Endothelial cell of umbilical vein (primary cell): ENCODE measurements around the gene FAM168A. TPM values are rescaled to one million over a fixed set of nuclear protein-coding genes. Genes with fewer than 3 reads are reported as not detected.

Experiments used
- BruUV-seq: library from RNA; stranded (reverse); fragments of 400-500 nt; replicated peaks from 2 replicates; lab custom pipeline; 2021; lab: Mats Ljungman, UMichigan
- CTCF ChIA-PET: fragments of 300-600, 350-600 bp; sonication (Branson Sonifier 250); formaldehyde crosslinking; loops from one replicate; lab custom pipeline; 2021; ENCODE audit warnings: antibody characterized with exemption, inconsistent platforms; lab: Charles Lee
- POLR2A ChIA-PET: fragments of 300-600, 350-600 bp; sonication (Branson Sonifier 250); formaldehyde crosslinking; loops from one replicate; lab custom pipeline; 2021; ENCODE audit warnings: antibody characterized with exemption, inconsistent platforms; lab: Charles Lee
- DNase-seq: peaks from one replicate; pipeline ENCODE4 v3.0.0-alpha.2; 2011; ENCODE audit warnings: low read depth, low spot score
- FAIRE-seq: peaks from 2 replicates; lab custom pipeline; 2011; peaks lifted over from hg19 to GRCh38; lab: Jason Lieb, UNC
- H2AFZ ChIP-seq: 2 replicates; pipeline ENCODE4 v1.6.0; 2012; ENCODE audit warnings: low read depth, low read length, control low read depth, inconsistent platforms
- H3K27ac ChIP-seq: 2 replicates; pipeline ENCODE4 v1.5.1; 2011; ENCODE audit warnings: low read depth, mild to moderate bottlenecking, control low read depth, low read length, moderate library complexity; ENCODE audit not compliant: insufficient read depth
- H3K27me3 ChIP-seq, 2 experiments: 2 replicates each; pipeline versions ENCODE4 v1.6.0 to v1.6.1; 2011; ENCODE audit warnings: low read length in 2 of 2, mixed read lengths in 1 of 2; ENCODE audit not compliant: control insufficient read depth in 2 of 2, insufficient read depth in 2 of 2
- H3K36me3 ChIP-seq, 2 experiments: 2 replicates in 1 of 2; 3 replicates in 1 of 2; pipeline ENCODE4 v1.5.1; 2011; ENCODE audit warnings: low read length in 2 of 2, mild to moderate bottlenecking in 1 of 2, moderate library complexity in 1 of 2; ENCODE audit not compliant: control insufficient read depth in 2 of 2, insufficient read depth in 2 of 2; ENCODE audit errors: extremely low read depth in 1 of 2
- H3K4me1 ChIP-seq: 3 replicates; pipeline ENCODE4 v1.5.1; 2011; ENCODE audit warnings: mild to moderate bottlenecking, low read length; ENCODE audit not compliant: control insufficient read depth, insufficient read depth; ENCODE audit errors: extremely low read depth
- H3K4me2 ChIP-seq: 2 replicates; pipeline ENCODE4 v1.6.1; 2011; ENCODE audit warnings: low read length, control low read depth, mixed read lengths; ENCODE audit not compliant: insufficient read depth
- H3K4me3 ChIP-seq, 3 experiments: fragments of 200-600 bp in 1 of 3; sonication (generic), shearing (Covaris generic) in 1 of 3; replicated peaks in 1 of 3; 2 replicates each; pipeline ENCODE4 v1.5.1; 2011 to 2016; ENCODE audit warnings: control low read depth in 3 of 3, low read length in 3 of 3, mild to moderate bottlenecking in 2 of 3, inconsistent platforms in 1 of 3, low read depth in 1 of 3, moderate library complexity in 1 of 3; ENCODE audit not compliant: insufficient read depth in 1 of 3
- H3K79me2 ChIP-seq: 2 replicates; pipeline ENCODE4 v1.6.0; 2012; ENCODE audit warnings: low read length, inconsistent platforms; ENCODE audit not compliant: control insufficient read depth, insufficient read depth
- H3K9ac ChIP-seq: replicated peaks from 2 replicates; pipeline ENCODE3; 2011; ENCODE audit warnings: low read length, control low read depth; ENCODE audit not compliant: insufficient read depth; ENCODE audit errors: extremely low read depth
- H3K9me1 ChIP-seq: replicated peaks from 3 replicates; pipeline ENCODE4 v1.6.0; 2011; ENCODE audit warnings: mild to moderate bottlenecking, low read length; ENCODE audit not compliant: control insufficient read depth, insufficient read depth; ENCODE audit errors: extremely low read depth
- H3K9me3 ChIP-seq: replicated peaks from 2 replicates; pipeline ENCODE4 v1.5.1; 2012; ENCODE audit warnings: low read length, inconsistent platforms; ENCODE audit not compliant: control insufficient read depth, insufficient read depth
- H4K20me1 ChIP-seq: replicated peaks from 2 replicates; pipeline ENCODE3; 2011; ENCODE audit warnings: mild to moderate bottlenecking, low read length; ENCODE audit not compliant: control insufficient read depth, insufficient read depth; ENCODE audit errors: extremely low read depth
- CTCF ChIP-seq, 2 donors: IDR thresholded peaks; 1 replicate in 1 of 2; 2 replicates in 1 of 2; pipeline ENCODE4 v1.5.1; 2011; ENCODE audit warnings: low read length in 2 of 2, mild to moderate bottlenecking in 2 of 2, moderate library complexity in 2 of 2, control low read depth in 1 of 2, inconsistent platforms in 1 of 2, low read depth in 1 of 2; ENCODE audit not compliant: insufficient read depth in 1 of 2; ENCODE audit errors: extremely low read depth in 1 of 2
- EZH2 ChIP-seq: IDR thresholded peaks from 2 replicates; pipeline ENCODE4 v1.6.1; 2012; ENCODE audit warnings: borderline replicate concordance, low read depth, mild to moderate bottlenecking, moderate library complexity, low read length, inconsistent platforms; ENCODE audit not compliant: severe bottlenecking
- FOS ChIP-seq: IDR thresholded peaks from 2 replicates; pipeline ENCODE4 v1.6.1; 2011; ENCODE audit warnings: mild to moderate bottlenecking, low read length, moderate library complexity, borderline replicate concordance; ENCODE audit not compliant: insufficient read depth
- GATA2 ChIP-seq: IDR thresholded peaks from 2 replicates; pipeline ENCODE4 v1.7.0; 2011; ENCODE audit warnings: low read depth, mild to moderate bottlenecking, moderate library complexity, mixed read lengths, low read length; ENCODE audit not compliant: insufficient read length, insufficient read depth
- JUN ChIP-seq: IDR thresholded peaks from 2 replicates; pipeline ENCODE4 v1.6.1; 2011; ENCODE audit warnings: borderline replicate concordance, low read depth; ENCODE audit not compliant: insufficient read length, insufficient read depth
- MAX ChIP-seq: IDR thresholded peaks from 2 replicates; pipeline ENCODE4 v1.6.1; 2011; ENCODE audit not compliant: insufficient read depth, insufficient read length
- MYC ChIP-seq: IDR thresholded peaks from one replicate; pipeline ENCODE4 v1.6.1; 2011; ENCODE audit warnings: mild to moderate bottlenecking, low read depth, low read length
- POLR2A ChIP-seq: IDR thresholded peaks from 2 replicates; pipeline ENCODE4 v1.6.1; 2012; ENCODE audit warnings: low read depth, mild to moderate bottlenecking, control low read depth, low read length
- POLR2AphosphoS5 ChIP-seq: IDR thresholded peaks from 2 replicates; pipeline ENCODE4 v1.6.1; 2012; ENCODE audit warnings: low read depth, mild to moderate bottlenecking, control low read depth, low read length, moderate library complexity; ENCODE audit not compliant: insufficient read depth
- dilution Hi-C: fragments of 300-500 bp; cut with MboI; formaldehyde crosslinking; loops from one replicate; pipeline ENCODE4 v1.15.0; 2019; ENCODE audit warnings: low sequenced_read_pairs; ENCODE audit not compliant: extremely low pct_ligation_motif_present
- intact Hi-C: fragments of 100-400 bp; cut with micrococcal nuclease; formaldehyde crosslinking; loops from one replicate; pipeline ENCODE4 v1.10.0; 2022
- polyA plus RNA-seq, 4 experiments: library from polyadenylated mRNA; depleted of rRNA in 3 of 4; stranded (reverse) in 3 of 4; unstranded in 1 of 4; fragments of >200 nt; gene quantifications; 2 replicates each; pipeline versions ENCODE4 v1.2.1 to v1.2.3, GENCODE V29; 2011 to 2012; ENCODE audit warnings: missing spikeins in 1 of 4
- total RNA-seq: library from RNA; stranded (reverse); gene quantifications from 2 replicates; pipeline ENCODE4 v1.2.3, GENCODE V29; 2021

Gene FAM168A
- total and polyA plus RNA-seq, 2 donors (not counting 3 experiments of a cell fraction or from before 2014, with no cell fraction given): 17.0 to 20.5 TPM

GRCh38 chr11:73380331-73380730 is 217.6 kb downstream of the FAM168A start:
- Histone ChIP-seq H3K79me2 (peaks cover 89% of the 10 kb centered on the region), H3K4me1 (peaks cover 22% of the 10 kb centered on the region), H3K4me3 (no peak overlapping the region), H3K9me1 (no peaks in the 10 kb centered on the region), H3K36me3 (no peaks in the 10 kb centered on the region), H2AFZ (no peak overlapping the region), H3K27me3 (no peaks in the 10 kb centered on the region), H4K20me1 (no peaks in the 10 kb centered on the region), H3K9me3 (no peaks in the 10 kb centered on the region), H3K9ac (no peak overlapping the region), H3K4me2 (no peak overlapping the region), H3K27ac (no peak overlapping the region)
- FAIRE-seq: no peak
- ChIA-PET CTCF (interaction anchor here (1.8 kb wide), 1 partner anchor 13 kb away, joined by 14 read pairs; no protein-coding TSS in a partner anchor), POLR2A (no interaction called here)
- intact Hi-C loops (no loop called here), dilution Hi-C loops (no loop called here)
- TF ChIP-seq JUN (no peak), POLR2A (no peak), GATA2 (no peak), MYC (no peak), MAX (no peak), EZH2 (no peak), FOS (no peak), POLR2AphosphoS5 (no peak), CTCF (IDR thresholded peaks at IDR 0.05; ENCODE audit: extremely low read depth in 1 of 2, insufficient read depth in 1 of 2, low read depth in 1 of 2, low read length in 2 of 2) (no peak)
- DNase-seq: no peak
- no TSS peak for BruUV-seq
